Inflammatory macrophage treated with lipopolysaccharide for 4 hours (primary cell): ENCODE results near the gene TGFB2.

Experiments used
- DNase-seq: peaks from one replicate; pipeline ENCODE4 v3.0.0-alpha.2; 2020

The TGFB2 gene

GRCh38 chr1:218362418-218363076, 17.4 kb downstream of the TGFB2 start:
- no peak for DNase-seq

- DNase-seq: no peak
These were observed 18.0 kb downstream of the TGFB2 start for GRCh38 chr1:218363141-218363540.

GRCh38 chr1:218364028-218364710, 19.0 kb downstream of the TGFB2 start:
- DNase-seq: no peak

GRCh38 chr1:218365226-218365999, 20.3 kb downstream of the TGFB2 start:
- no peak for DNase-seq

- DNase-seq: no peak
These were observed 21.4 kb downstream of the TGFB2 start for GRCh38 chr1:218366322-218367052.

- no peak for DNase-seq
These were observed 22.0 kb downstream of the TGFB2 start for GRCh38 chr1:218367118-218367517.

- DNase-seq: no peak
These were observed 23.6 kb downstream of the TGFB2 start for GRCh38 chr1:218368686-218369085.

- no peak for DNase-seq
These were observed 24.8 kb downstream of the TGFB2 start for GRCh38 chr1:218369688-218370511.

GRCh38 chr1:218371927-218372672, 27.0 kb downstream of the TGFB2 start:
- no peak for DNase-seq

- no peak for DNase-seq
These were observed 29.5 kb downstream of the TGFB2 start for GRCh38 chr1:218374401-218375353.

GRCh38 chr1:218376722-218377121, 31.6 kb downstream of the TGFB2 start:
- DNase-seq: no peak

GRCh38 chr1:218377143-218377660, 32.1 kb downstream of the TGFB2 start:
- peak; percentile 80 for DNase-seq

GRCh38 chr1:218380125-218380977, 35.2 kb downstream of the TGFB2 start:
- no peak for DNase-seq

- DNase-seq: no peak
These were observed 37.1 kb downstream of the TGFB2 start for GRCh38 chr1:218382261-218382660.

GRCh38 chr1:218383051-218383450, 37.9 kb downstream of the TGFB2 start:
- no peak for DNase-seq

- DNase-seq: no peak
These were observed 38.5 kb downstream of the TGFB2 start for GRCh38 chr1:218383681-218384080.

GRCh38 chr1:218384581-218384993, 39.5 kb downstream of the TGFB2 start:
- no peak for DNase-seq

GRCh38 chr1:218388591-218388990, 43.5 kb downstream of the TGFB2 start:
- no peak for DNase-seq

- DNase-seq: no peak
These were observed 45.5 kb downstream of the TGFB2 start for GRCh38 chr1:218390618-218391017.
